Measurements from ENCODE around the gene DAPK2.
"Not testable (repeated sequence)": the region's sequence is repeated elsewhere in the genome, so short reads cannot be mapped to it uniquely, and the experiment has no call there.

The DAPK2 gene

GRCh38 chr15:64046421-64047153 lies at the start of gene DAPK2:
DAPK2 (minus strand) TSS chr15:64046485; CDS start chr15:64040261, 6,224 bp downstream.
- peak; percentile 39 to 41 for DNase-seq (ENCODE audit: low read depth in 2 of 2, low spot score in 1 of 2)

GRCh38 chr15:64095431-64095794 lies 49.1 kb upstream of the DAPK2 start:
- DNase-seq (ENCODE audit: low read depth in 2 of 2, low spot score in 1 of 2) = no peak

GRCh38 chr15:64093627-64094417 lies 47.5 kb upstream of the DAPK2 start, which contains the start of gene CIAO2A:
CIAO2A (minus strand) TSS chr15:64093838; CDS start chr15:64093768, 70 bp downstream.
- DNase-seq (ENCODE audit: low read depth in 2 of 2, low spot score in 1 of 2) = peak; percentile 64 to 83

- DNase-seq (ENCODE audit: low read depth in 2 of 2, low spot score in 1 of 2) = no peak
These were observed 46.8 kb upstream of the DAPK2 start for GRCh38 chr15:64092864-64093626.

- DNase-seq (ENCODE audit: low read depth in 2 of 2, low spot score in 1 of 2) = no peak
These were observed 46.0 kb upstream of the DAPK2 start for GRCh38 chr15:64092075-64092820.

GRCh38 chr15:64090527-64090926 lies 44.2 kb upstream of the DAPK2 start:
- no peak for DNase-seq (ENCODE audit: low read depth in 2 of 2, low spot score in 1 of 2)

- DNase-seq (ENCODE audit: low read depth in 2 of 2, low spot score in 1 of 2) = no peak
These were observed 43.4 kb upstream of the DAPK2 start for GRCh38 chr15:64089543-64090280.

- no peak for DNase-seq (ENCODE audit: low read depth in 2 of 2, low spot score in 1 of 2)
These were observed 36.5 kb upstream of the DAPK2 start for GRCh38 chr15:64082757-64083156.

- not testable (repeated sequence) for DNase-seq (ENCODE audit: low read depth in 2 of 2, low spot score in 1 of 2)
These were observed 27.2 kb upstream of the DAPK2 start for GRCh38 chr15:64073496-64073895.

GRCh38 chr15:64072812-64073211 lies 26.5 kb upstream of the DAPK2 start:
- DNase-seq (ENCODE audit: low read depth in 2 of 2, low spot score in 1 of 2) = no peak

- DNase-seq (ENCODE audit: low read depth in 2 of 2, low spot score in 1 of 2) = no peak
These were observed 25.9 kb upstream of the DAPK2 start for GRCh38 chr15:64071931-64072765.

- DNase-seq (ENCODE audit: low read depth in 2 of 2, low spot score in 1 of 2) = no peak
These were observed 24.9 kb upstream of the DAPK2 start for GRCh38 chr15:64070965-64071851.

- no peak for DNase-seq (ENCODE audit: low read depth in 2 of 2, low spot score in 1 of 2)
These were observed 23.8 kb upstream of the DAPK2 start for GRCh38 chr15:64070106-64070505.

GRCh38 chr15:64068133-64068532 lies 21.8 kb upstream of the DAPK2 start:
- no peak for DNase-seq (ENCODE audit: low read depth in 2 of 2, low spot score in 1 of 2)

GRCh38 chr15:64067564-64068030 lies 21.3 kb upstream of the DAPK2 start:
- DNase-seq (ENCODE audit: low read depth in 2 of 2, low spot score in 1 of 2) = peak; percentile 34 to 36

- no peak for DNase-seq (ENCODE audit: low read depth in 2 of 2, low spot score in 1 of 2)
These were observed 20.2 kb upstream of the DAPK2 start for GRCh38 chr15:64066451-64066850.

GRCh38 chr15:64060716-64061115 lies 14.4 kb upstream of the DAPK2 start:
- no peak for DNase-seq (ENCODE audit: low read depth in 2 of 2, low spot score in 1 of 2)

- not testable (repeated sequence) for DNase-seq (ENCODE audit: low read depth in 2 of 2, low spot score in 1 of 2)
These were observed 12.8 kb upstream of the DAPK2 start for GRCh38 chr15:64059104-64059503.

All from stimulated activated CD8-positive, alpha-beta memory T cell treated with anti-CD3 and anti-CD28 coated beads, Interleukin-4, amount 100 ng/mL, for 1 hour (primary cell).